ENCODE results near the gene TMEM205. TPM values are rescaled to one million over a fixed set of nuclear protein-coding genes. Genes with fewer than 3 reads are reported as not detected.

Gene TMEM205
- total and polyA plus RNA-seq, 2 of the 13 experiments (the other 11 are each of a cell fraction or from before 2014, with no cell fraction given): 45.5 to 98.7 TPM

DNA sequence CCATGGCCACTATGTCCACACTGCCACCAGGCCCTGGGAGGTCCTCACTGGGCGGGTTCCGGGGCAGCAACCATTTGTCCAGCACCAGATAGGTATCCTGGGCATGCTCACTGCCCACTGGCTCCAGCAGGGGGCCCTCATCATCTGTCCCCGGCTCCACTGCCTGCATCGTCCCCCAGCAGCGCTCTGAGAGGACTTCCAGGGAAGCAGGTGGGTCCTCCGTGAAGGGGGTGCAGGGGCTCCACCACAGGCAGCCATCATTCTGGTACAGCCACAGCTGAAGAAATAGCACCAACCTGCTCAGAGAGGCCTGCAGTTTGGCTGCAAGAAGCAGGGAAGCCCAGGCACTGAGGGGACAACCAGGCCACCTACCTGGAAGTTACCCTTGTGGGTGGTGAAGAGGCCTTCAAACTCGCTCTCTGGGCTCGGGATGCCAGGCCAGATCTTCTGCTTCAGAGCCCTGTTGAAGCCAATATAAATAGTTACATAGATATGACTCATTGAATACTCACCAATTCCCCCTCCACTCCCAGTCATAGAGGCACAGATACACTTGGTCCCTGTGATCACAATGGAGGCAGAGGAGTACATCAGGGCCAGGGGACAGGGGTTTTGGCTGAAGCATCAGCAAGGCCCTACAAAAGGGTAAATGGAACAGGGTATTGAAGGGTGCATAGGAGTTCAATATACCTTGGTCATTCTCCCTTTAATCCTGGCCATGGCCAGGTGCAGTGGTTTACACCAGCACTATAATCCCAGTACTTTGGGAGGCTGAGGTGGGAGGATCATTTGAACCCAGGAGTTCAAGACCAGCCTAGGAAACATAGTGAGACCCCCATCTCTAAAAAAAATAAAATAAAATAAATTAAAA lies 32.5 kb upstream of the TMEM205 start (continued):
- TF ChIP-seq ZNF180 (CRISPR knock-in tag; IDR thresholded peaks at IDR 0.05; ENCODE audit: borderline replicate concordance, low read depth) (no peak), NFYB (CRISPR knock-in tag; IDR thresholded peaks at IDR 0.05) (no peak), ZSCAN20 (CRISPR knock-in tag; IDR thresholded peaks at IDR 0.05; ENCODE audit: borderline replicate concordance) (no peak), ZNF263 (CRISPR knock-in tag; IDR thresholded peaks at IDR 0.05) (peak; percentile 74), AGO2 (optimal IDR thresholded peaks at IDR 0.05; ENCODE audit: low read depth, low read length) (peak; percentile 41), GABPB1 (CRISPR knock-in tag; IDR thresholded peaks at IDR 0.05) (peak; percentile 34; the same call in 1 of the 2 replicates), ZNF234 (CRISPR knock-in tag; conservative IDR thresholded peaks at IDR 0.05) (no peak), U2AF1 (optimal IDR thresholded peaks at IDR 0.05; ENCODE audit: low read depth, low read length) (no peak), NCOR1 (IDR thresholded peaks at IDR 0.05; ENCODE audit: borderline replicate concordance, low read length) (no peak), CBX5 (CRISPR knock-in tag; IDR thresholded peaks at IDR 0.05; ENCODE audit: borderline replicate concordance) (no peak), SNAPC2 (CRISPR knock-in tag; IDR thresholded peaks at IDR 0.05) (no peak), HNRNPLL (IDR thresholded peaks at IDR 0.05; ENCODE audit: low read depth, low read length, poor library complexity, severe bottlenecking) (peak; percentile 19), SMC3 (IDR thresholded peaks at IDR 0.05; ENCODE audit: low read length) (peak; percentile 41; the same call in 1 of the 2 replicates), SMAD1 (CRISPR knock-in tag; IDR thresholded peaks at IDR 0.05; ENCODE audit: borderline replicate concordance, low read depth) (no peak), SIX4 (CRISPR knock-in tag; IDR thresholded peaks at IDR 0.05) (no peak), RBAK (CRISPR knock-in tag; IDR thresholded peaks at IDR 0.05) (no peak)
- TF ChIP-seq, protein P1, sequence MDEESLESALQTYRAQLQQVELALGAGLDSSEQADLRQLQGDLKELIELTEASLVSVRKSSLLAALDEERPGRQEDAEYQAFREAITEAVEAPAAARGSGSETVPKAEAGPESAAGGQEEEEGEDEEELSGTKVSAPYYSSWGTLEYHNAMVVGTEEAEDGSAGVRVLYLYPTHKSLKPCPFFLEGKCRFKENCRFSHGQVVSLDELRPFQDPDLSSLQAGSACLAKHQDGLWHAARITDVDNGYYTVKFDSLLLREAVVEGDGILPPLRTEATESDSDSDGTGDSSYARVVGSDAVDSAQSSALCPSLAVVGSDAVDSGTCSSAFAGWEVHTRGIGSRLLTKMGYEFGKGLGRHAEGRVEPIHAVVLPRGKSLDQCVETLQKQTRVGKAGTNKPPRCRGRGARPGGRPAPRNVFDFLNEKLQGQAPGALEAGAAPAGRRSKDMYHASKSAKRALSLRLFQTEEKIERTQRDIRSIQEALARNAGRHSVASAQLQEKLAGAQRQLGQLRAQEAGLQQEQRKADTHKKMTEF (CRISPR knock-in tag; IDR thresholded peaks at IDR 0.05): 0 out of 2 replicates have a peak, but pooled peaks have one; percentile 41
- TF ChIP-seq, protein P2, sequence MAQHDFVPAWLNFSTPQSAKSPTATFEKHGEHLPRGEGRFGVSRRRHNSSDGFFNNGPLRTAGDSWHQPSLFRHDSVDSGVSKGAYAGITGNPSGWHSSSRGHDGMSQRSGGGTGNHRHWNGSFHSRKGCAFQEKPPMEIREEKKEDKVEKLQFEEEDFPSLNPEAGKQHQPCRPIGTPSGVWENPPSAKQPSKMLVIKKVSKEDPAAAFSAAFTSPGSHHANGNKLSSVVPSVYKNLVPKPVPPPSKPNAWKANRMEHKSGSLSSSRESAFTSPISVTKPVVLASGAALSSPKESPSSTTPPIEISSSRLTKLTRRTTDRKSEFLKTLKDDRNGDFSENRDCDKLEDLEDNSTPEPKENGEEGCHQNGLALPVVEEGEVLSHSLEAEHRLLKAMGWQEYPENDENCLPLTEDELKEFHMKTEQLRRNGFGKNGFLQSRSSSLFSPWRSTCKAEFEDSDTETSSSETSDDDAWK (CRISPR knock-in tag; IDR thresholded peaks at IDR 0.05): no peak
- TF ChIP-seq, protein P3, sequence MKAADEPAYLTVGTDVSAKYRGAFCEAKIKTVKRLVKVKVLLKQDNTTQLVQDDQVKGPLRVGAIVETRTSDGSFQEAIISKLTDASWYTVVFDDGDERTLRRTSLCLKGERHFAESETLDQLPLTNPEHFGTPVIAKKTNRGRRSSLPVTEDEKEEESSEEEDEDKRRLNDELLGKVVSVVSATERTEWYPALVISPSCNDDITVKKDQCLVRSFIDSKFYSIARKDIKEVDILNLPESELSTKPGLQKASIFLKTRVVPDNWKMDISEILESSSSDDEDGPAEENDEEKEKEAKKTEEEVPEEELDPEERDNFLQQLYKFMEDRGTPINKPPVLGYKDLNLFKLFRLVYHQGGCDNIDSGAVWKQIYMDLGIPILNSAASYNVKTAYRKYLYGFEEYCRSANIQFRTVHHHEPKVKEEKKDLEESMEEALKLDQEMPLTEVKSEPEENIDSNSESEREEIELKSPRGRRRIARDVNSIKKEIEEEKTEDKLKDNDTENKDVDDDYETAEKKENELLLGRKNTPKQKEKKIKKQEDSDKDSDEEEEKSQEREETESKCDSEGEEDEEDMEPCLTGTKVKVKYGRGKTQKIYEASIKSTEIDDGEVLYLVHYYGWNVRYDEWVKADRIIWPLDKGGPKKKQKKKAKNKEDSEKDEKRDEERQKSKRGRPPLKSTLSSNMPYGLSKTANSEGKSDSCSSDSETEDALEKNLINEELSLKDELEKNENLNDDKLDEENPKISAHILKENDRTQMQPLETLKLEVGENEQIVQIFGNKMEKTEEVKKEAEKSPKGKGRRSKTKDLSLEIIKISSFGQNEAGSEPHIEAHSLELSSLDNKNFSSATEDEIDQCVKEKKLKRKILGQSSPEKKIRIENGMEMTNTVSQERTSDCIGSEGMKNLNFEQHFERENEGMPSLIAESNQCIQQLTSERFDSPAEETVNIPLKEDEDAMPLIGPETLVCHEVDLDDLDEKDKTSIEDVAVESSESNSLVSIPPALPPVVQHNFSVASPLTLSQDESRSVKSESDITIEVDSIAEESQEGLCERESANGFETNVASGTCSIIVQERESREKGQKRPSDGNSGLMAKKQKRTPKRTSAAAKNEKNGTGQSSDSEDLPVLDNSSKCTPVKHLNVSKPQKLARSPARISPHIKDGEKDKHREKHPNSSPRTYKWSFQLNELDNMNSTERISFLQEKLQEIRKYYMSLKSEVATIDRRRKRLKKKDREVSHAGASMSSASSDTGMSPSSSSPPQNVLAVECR (CRISPR knock-in tag; IDR thresholded peaks at IDR 0.05; ENCODE audit: borderline replicate concordance): peak; percentile 32; the same call in 1 of the 2 replicates
- TF ChIP-seq, protein P4, sequence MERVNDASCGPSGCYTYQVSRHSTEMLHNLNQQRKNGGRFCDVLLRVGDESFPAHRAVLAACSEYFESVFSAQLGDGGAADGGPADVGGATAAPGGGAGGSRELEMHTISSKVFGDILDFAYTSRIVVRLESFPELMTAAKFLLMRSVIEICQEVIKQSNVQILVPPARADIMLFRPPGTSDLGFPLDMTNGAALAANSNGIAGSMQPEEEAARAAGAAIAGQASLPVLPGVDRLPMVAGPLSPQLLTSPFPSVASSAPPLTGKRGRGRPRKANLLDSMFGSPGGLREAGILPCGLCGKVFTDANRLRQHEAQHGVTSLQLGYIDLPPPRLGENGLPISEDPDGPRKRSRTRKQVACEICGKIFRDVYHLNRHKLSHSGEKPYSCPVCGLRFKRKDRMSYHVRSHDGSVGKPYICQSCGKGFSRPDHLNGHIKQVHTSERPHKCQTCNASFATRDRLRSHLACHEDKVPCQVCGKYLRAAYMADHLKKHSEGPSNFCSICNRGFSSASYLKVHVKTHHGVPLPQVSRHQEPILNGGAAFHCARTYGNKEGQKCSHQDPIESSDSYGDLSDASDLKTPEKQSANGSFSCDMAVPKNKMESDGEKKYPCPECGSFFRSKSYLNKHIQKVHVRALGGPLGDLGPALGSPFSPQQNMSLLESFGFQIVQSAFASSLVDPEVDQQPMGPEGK (CRISPR knock-in tag; IDR thresholded peaks at IDR 0.05): 0 out of 2 replicates have a peak, but pooled peaks have one; percentile 21
